Stimulated activated CD4-positive, alpha-beta T cell treated with anti-CD3 and anti-CD28 coated beads, TNF-alpha, amount 100 ng/mL, for 4 hours (primary cell): ENCODE measurements around the gene ABCB7.
"Not testable (repeated sequence)": the region's sequence is repeated elsewhere in the genome, so short reads cannot be mapped to it uniquely, and the experiment has no call there.

ENCODE experiments used
- DNase-seq, 3 experiments: peaks; one replicate each; pipeline ENCODE4 v3.0.0-alpha.2; 2020; ENCODE audit warnings: low read depth in 3 of 3

The ABCB7 gene

GRCh38 chrX:75096331-75096730, 59.8 kb downstream of the ABCB7 start:
- DNase-seq = no peak

GRCh38 chrX:75086731-75087195, 69.3 kb downstream of the ABCB7 start:
- no peak for DNase-seq

GRCh38 chrX:75084757-75085156, 71.3 kb downstream of the ABCB7 start:
- no peak for DNase-seq

- no peak for DNase-seq
Measured at GRCh38 chrX:75076429-75076828, 79.7 kb downstream of the ABCB7 start.

GRCh38 chrX:75074475-75074874, 81.6 kb downstream of the ABCB7 start:
- DNase-seq = no peak

GRCh38 chrX:75071334-75071733, 84.7 kb downstream of the ABCB7 start:
- no peak for DNase-seq

GRCh38 chrX:75067931-75068330, 88.2 kb downstream of the ABCB7 start:
- no peak for DNase-seq

- no peak for DNase-seq
Measured at GRCh38 chrX:75061701-75062100, 94.4 kb downstream of the ABCB7 start.

- DNase-seq = no peak
Measured at GRCh38 chrX:75051047-75051446, 105.0 kb downstream of the ABCB7 start.

GRCh38 chrX:75045369-75045768, 110.7 kb downstream of the ABCB7 start:
- DNase-seq = no peak

- DNase-seq = not testable (repeated sequence)
Measured at GRCh38 chrX:75044142-75044541, 111.9 kb downstream of the ABCB7 start.

GRCh38 chrX:75038925-75039324, 117.2 kb downstream of the ABCB7 start:
- no peak for DNase-seq
